ENCODE results near the gene TAC4.
A peak's percentile ranks its signal among the peaks of the same experiment; 100 is the strongest.

The TAC4 gene

GRCh38 chr17:49861150-49861884 is 13.4 kb upstream of the TAC4 start:
- TF ChIP-seq CTCF (conservative IDR thresholded peaks at IDR 0.05) = peak; percentile 93
- TF ChIP-seq ZFX (IDR thresholded peaks at IDR 0.05) = no peak
- no peak overlapping the region for H3K27ac ChIP-seq

DNA sequence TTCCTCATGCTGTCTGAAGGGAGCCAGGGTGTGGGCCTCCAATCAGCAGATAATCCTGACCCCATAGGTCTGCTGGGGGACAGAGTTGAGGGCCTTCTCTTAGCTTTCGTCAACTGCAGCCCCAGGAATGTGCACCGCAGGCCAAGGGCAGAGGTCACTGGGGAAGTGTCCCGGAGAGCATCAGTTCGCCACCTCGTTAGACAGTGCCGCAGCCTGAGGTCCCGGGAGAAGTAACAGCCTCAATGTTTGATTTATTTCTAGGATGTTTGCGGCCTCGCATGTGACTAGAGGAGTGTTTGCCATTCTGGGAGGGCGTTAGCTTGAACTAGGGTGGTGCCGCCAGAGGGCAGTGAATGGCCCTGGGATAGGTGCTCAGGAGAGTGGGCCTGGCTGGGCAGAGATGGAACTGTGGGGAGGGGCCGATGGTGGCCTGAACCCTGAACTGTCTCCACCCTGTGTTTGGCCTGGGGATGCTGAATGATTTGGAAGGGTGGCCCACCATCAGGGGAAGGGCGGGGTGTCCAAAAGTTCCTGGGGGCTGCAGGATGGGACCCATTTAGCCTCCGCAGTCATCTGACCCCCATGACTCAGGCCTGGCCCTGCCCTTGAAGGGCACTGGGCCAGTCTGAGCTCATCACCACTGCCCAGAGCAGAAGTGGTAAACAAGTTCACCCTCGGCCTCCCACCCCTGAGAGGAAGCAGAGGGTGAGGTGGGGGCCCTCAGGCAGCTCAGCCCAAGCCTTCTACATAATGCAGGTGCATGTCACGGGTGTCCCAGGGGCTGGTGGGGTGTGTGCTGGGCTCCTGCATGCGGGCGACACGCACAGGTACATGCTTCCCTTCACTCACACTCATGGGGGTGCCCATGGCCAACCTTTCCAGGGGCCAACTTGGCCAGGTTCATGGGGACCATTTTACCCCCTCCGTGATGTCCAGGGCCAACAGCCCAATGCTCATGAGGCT is 12.4 kb upstream of the TAC4 start:
- TF ChIP-seq ZFX (IDR thresholded peaks at IDR 0.05) (no peak), CTCF (conservative IDR thresholded peaks at IDR 0.05) (no peak)
- H3K27ac ChIP-seq = no peak overlapping the region

DNA sequence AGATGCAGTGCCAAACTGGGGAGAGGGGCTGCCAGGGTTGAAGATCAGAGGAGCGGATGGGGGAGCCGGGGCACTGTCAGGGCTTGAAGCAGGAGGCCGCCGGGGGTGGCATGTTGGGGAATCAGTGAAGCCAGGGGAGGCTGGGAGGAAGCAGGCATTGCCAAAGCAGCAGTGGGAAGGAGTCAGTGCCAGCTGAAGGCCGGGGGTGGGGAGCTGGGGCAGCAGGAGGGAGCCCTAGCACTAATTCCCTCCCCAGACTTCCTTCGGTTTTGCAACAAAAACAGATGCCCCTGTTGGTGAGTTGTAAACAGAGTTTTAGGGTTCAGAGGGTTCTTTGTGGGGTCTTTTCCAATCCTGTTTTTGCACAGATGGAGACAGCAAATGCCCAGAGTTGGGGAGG is 10.9 kb upstream of the TAC4 start:
- H3K27ac ChIP-seq = no peak overlapping the region
- TF ChIP-seq ZFX (IDR thresholded peaks at IDR 0.05) (no peak), CTCF (conservative IDR thresholded peaks at IDR 0.05) (no peak)

DNA sequence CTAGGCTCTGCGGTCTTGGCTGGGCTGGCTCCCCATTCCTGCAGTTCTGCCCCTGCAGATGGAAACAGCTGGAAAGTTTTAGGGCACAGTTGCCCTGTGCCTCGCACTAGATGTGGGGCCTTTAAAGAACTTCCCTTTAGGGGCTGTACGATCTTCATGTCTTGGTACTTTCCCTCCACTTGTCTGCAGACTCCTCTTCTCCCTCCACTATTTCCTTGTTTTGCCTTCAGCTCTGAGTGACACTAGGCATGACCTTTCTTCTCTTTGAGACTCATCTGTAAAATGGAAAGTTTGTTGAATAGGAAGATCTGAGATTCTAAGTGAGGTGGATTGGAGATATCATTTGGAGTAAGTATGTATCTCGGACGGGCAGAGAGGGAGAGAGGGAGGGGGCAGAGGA is 6.3 kb upstream of the TAC4 start:
- TF ChIP-seq CTCF (conservative IDR thresholded peaks at IDR 0.05) (no peak), ZFX (IDR thresholded peaks at IDR 0.05) (no peak)
- no peak overlapping the region for H3K27ac ChIP-seq

DNA sequence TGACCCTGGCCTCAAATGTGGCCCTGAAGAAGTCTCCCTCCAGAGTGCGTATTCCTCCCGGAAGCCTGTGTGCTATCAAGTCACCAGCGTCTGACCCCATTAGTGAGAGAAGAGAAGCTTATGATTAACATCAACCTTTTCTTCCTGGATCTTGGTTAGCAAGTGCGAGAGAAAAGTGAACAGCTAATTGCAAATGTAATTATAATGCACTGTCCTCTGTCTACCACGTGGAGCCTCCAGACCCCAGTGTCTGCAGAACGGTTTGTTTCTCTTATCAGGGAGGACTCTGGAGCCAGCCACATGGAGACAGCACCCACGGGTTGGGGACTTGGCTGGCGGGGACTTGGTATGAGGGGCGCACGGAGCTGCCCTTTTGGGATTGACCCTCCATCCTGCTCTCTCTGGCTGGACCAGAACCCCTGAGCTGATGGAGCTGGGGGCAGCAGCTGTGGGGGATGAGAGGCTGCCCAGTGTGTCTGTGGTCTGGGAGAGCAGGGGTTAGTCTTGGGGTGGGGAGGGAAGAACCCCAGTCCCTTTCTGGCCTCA is 5.7 kb upstream of the TAC4 start:
- TF ChIP-seq CTCF (conservative IDR thresholded peaks at IDR 0.05) = no peak
- TF ChIP-seq ZFX (IDR thresholded peaks at IDR 0.05) = no peak
- H3K27ac ChIP-seq = no peak overlapping the region

- no peak overlapping the region for H3K27ac ChIP-seq
Observed at GRCh38 chr17:49851387-49852291, 3.8 kb upstream of the TAC4 start.

More at GRCh38 chr17:49851387-49852291, 3.8 kb upstream of the TAC4 start:
- TF ChIP-seq CTCF (conservative IDR thresholded peaks at IDR 0.05) (no peak; the same call in 1 of the 2 replicates), ZFX (IDR thresholded peaks at IDR 0.05) (no peak)

Data from C4-2B (cell line).